ENCODE data around the gene TMEM214.

DNA sequence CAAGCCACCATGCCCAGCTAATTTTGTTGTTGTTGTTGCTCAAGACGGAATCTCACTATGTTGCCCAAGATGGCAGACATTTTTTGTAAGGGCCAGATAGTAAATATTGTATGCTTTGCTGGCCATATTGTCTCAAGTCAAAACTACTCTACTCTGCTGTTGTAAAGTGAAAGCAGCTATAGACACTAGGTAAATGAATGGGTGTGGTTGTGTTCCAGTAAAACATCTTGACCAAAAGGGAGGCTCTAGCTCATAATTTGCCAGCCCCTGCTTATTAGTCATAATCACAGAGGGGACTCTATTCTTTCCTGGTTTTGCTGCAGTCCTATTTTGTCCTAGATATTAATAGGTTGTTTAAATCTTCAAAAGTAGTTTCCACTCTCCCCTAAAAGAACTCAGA is 37.8 kb upstream of the TMEM214 start:
- TF ChIP-seq BHLHE40 (IDR thresholded peaks at IDR 0.05; ENCODE audit: borderline replicate concordance), result no peak
- TF ChIP-seq HDGF (IDR thresholded peaks at IDR 0.05; ENCODE audit: borderline replicate concordance), result no peak
- TF ChIP-seq SUZ12 (IDR thresholded peaks at IDR 0.05), result no peak
- TF ChIP-seq FOXM1 (IDR thresholded peaks at IDR 0.05; ENCODE audit: borderline replicate concordance), result no peak
- TF ChIP-seq ARNT (IDR thresholded peaks at IDR 0.05), result no peak
- no peak for TF ChIP-seq FOXA1 (IDR thresholded peaks at IDR 0.05)
- TF ChIP-seq TARDBP (IDR thresholded peaks at IDR 0.05), result no peak
- TF ChIP-seq NFRKB (IDR thresholded peaks at IDR 0.05), result no peak
- TF ChIP-seq SP1 (IDR thresholded peaks at IDR 0.05), result no peak
- TF ChIP-seq ZNF384 (IDR thresholded peaks at IDR 0.05), result no peak
- TF ChIP-seq ELF4 (IDR thresholded peaks at IDR 0.05), result no peak
- TF ChIP-seq FOXK2 (IDR thresholded peaks at IDR 0.05), result no peak
- TF ChIP-seq LEF1 (IDR thresholded peaks at IDR 0.05; ENCODE audit: borderline replicate concordance), result no peak
